GM23338 (cell line): ENCODE results near the gene RNF223.

Source experiments
- CTCF ChIP-seq, 2 experiments: fragments of 200-600 bp in 1 of 2; sonication (generic) in 1 of 2; conservative IDR thresholded peaks; 2 replicates each; pipeline versions ENCODE4 v1.5.1 to v1.6.1; 2016 to 2017; ENCODE audit warnings: antibody characterized with exemption in 2 of 2, low read depth in 2 of 2, mild to moderate bottlenecking in 2 of 2, moderate library complexity in 1 of 2
- ETS1 ChIP-seq: IDR thresholded peaks from 2 replicates; pipeline ENCODE4 v1.6.1; 2016; ENCODE audit warnings: antibody characterized with exemption
- EZH2 ChIP-seq: fragments of 200-600 bp; sonication (generic); IDR thresholded peaks from one replicate; pipeline ENCODE4 v1.8.0; 2017; ENCODE audit warnings: antibody characterized with exemption, mild to moderate bottlenecking, low read depth; ENCODE audit not compliant: unreplicated experiment
- EZH2phosphoT487 ChIP-seq: fragments of 200-600 bp; sonication (generic); IDR thresholded peaks from one replicate; pipeline ENCODE4 v1.8.1; 2018; ENCODE audit warnings: antibody characterized with exemption; ENCODE audit not compliant: unreplicated experiment
- POLR2AphosphoS5 ChIP-seq: IDR thresholded peaks from 2 replicates; pipeline ENCODE4 v1.6.1; 2016; ENCODE audit warnings: antibody characterized with exemption, low read depth
- REST ChIP-seq: IDR thresholded peaks from one replicate; pipeline ENCODE4 v1.6.1; 2018; ENCODE audit warnings: antibody characterized with exemption; ENCODE audit not compliant: unreplicated experiment
- ZNF114 ChIP-seq: fragments of 250-450 bp; sonication (Bioruptor Pico); IDR thresholded peaks from 2 replicates; pipeline ENCODE4 v1.5.0; 2020; ENCODE audit warnings: mild to moderate bottlenecking, moderate library complexity

GRCh38 chr1:1046243-1046642 is 27.9 kb downstream of the RNF223 start:
- no peak for TF ChIP-seq CTCF (conservative IDR thresholded peaks at IDR 0.05; ENCODE audit: low read depth in 2 of 2)
- TF ChIP-seq REST, result no peak
- TF ChIP-seq POLR2AphosphoS5, result no peak
- no peak for TF ChIP-seq EZH2
- no peak for TF ChIP-seq EZH2phosphoT487
- TF ChIP-seq ETS1, result no peak
- TF ChIP-seq ZNF114 (CRISPR knock-in tag), result no peak
